NCI-H226 (cell line): ENCODE data around the gene RCVRN.
"Not testable (repeated sequence)": the region's sequence is repeated elsewhere in the genome, so short reads cannot be mapped to it uniquely, and the experiment has no call there.

Source experiments
- DNase-seq: peaks from one replicate; pipeline ENCODE4 v3.0.0-alpha.2; 2015

RCVRN gene

GRCh38 chr17:9921216-9921615, 16.1 kb upstream of the RCVRN start:
- DNase-seq = not testable (repeated sequence)

GRCh38 chr17:9918804-9919352, 13.8 kb upstream of the RCVRN start:
- DNase-seq = no peak

- no peak for DNase-seq
Observed at GRCh38 chr17:9918352-9918751, 13.3 kb upstream of the RCVRN start.

GRCh38 chr17:9917801-9918200, 12.7 kb upstream of the RCVRN start:
- no peak for DNase-seq

GRCh38 chr17:9917131-9917530, 12.1 kb upstream of the RCVRN start:
- no peak for DNase-seq

- DNase-seq = no peak
Observed at GRCh38 chr17:9916108-9916507, 11.0 kb upstream of the RCVRN start.

- DNase-seq = no peak
Observed at GRCh38 chr17:9913476-9913875, 8.4 kb upstream of the RCVRN start.

GRCh38 chr17:9912121-9913099, 7.3 kb upstream of the RCVRN start:
- no peak for DNase-seq

GRCh38 chr17:9911089-9911488, 6.0 kb upstream of the RCVRN start:
- no peak for DNase-seq

GRCh38 chr17:9908649-9909042, 3.6 kb upstream of the RCVRN start:
- DNase-seq = no peak

GRCh38 chr17:9907883-9908648, 3.0 kb upstream of the RCVRN start:
- DNase-seq = no peak

- DNase-seq = no peak
Observed at GRCh38 chr17:9907131-9907530, 2.1 kb upstream of the RCVRN start.

- DNase-seq = no peak
Observed at GRCh38 chr17:9906616-9907015, 1.5 kb upstream of the RCVRN start.

- no peak for DNase-seq
Observed at GRCh38 chr17:9905902-9906301, 831 bp upstream of the RCVRN start.

- DNase-seq = no peak
Observed at GRCh38 chr17:9904277-9905077, 594 bp downstream of the RCVRN start.

GRCh38 chr17:9902120-9902519, 3.0 kb downstream of the RCVRN start:
- no peak for DNase-seq

GRCh38 chr17:9900784-9901183, 4.3 kb downstream of the RCVRN start:
- peak; percentile 34 for DNase-seq

GRCh38 chr17:9900044-9900594, 5.0 kb downstream of the RCVRN start:
- DNase-seq = no peak

- no peak for DNase-seq
Observed at GRCh38 chr17:9899280-9900043, 5.6 kb downstream of the RCVRN start.

- no peak for DNase-seq
Observed at GRCh38 chr17:9898812-9899211, 6.3 kb downstream of the RCVRN start.

- DNase-seq = no peak
Observed at GRCh38 chr17:9897372-9897968, 7.6 kb downstream of the RCVRN start.
